Activated CD8-positive, alpha-beta memory T cell treated with anti-CD3 and anti-CD28 coated beads for 48 hours (primary cell): Measurements from ENCODE around the gene NHERF2.
"Not testable (repeated sequence)": the region's sequence is repeated elsewhere in the genome, so short reads cannot be mapped to it uniquely, and the experiment has no call there.

ENCODE experiments used
- DNase-seq, 3 experiments: peaks; one replicate each; pipeline ENCODE4 v3.0.0-alpha.2; 2020; ENCODE audit warnings: low read depth in 2 of 3, low spot score in 2 of 3

The NHERF2 gene

DNA sequence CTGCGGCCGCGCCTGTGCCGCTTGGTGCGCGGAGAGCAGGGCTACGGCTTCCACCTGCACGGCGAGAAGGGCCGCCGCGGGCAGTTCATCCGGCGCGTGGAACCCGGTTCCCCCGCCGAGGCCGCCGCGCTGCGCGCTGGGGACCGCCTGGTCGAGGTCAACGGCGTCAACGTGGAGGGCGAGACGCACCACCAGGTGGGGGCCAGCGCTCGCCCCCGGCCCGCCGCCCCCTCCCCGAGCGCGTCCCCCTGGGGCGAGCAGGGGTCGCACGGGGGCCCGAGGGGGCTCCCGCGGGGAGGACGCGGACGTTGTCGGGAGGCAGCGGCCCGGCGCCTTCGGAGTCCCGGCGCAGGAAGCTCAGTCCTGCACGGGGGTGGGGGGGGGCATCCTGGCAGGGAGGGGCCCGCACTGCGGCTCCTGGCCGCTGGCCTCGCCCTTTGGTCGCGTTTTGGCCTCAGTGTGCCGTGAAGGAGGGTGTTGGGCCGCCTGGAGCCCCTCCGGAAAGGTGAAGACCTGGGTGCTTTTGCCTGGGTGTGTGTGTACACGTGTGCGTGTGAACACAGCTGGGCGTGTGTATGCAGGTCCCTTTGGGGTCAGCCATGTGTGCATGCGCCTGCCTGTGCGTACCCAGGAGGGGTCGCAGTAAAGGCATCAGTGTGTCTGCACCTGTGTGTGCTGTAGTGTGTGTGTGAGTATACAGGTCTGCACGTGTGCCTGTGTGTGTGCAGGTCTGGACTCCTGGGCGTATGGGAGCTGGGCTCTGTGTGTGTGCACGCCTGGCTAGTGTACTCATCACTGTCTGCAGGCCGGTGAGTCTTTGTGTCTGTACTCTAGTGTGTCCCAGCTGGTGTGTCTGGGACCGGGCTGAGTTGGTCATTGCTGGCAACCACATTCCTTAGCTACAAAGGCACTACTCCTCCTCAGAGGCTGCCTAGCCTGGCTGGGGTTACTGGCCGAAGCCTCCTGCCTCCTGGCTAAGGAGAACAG lies 615 bp downstream of the NHERF2 start:
- no peak for DNase-seq

DNA sequence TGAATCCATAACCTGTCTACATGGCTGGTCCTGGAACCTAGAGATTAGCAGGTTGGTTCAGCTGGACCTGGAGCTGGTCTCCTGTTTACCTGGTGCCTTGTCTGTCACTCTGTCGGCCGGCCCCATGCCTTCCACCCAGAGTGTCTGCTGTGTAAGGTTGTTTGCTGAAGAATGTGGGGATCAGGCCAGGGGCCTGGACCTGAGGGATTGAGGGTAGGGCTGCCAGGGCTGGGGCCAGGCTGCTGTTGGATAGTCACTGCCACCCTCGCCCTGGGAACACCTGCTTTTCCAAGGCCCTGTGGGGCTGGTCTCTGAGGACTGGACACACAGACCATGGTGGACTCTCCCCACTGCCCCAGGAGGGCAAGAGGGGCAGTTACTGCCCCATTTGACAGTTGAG lies 1.4 kb downstream of the NHERF2 start:
- DNase-seq, result no peak

DNA sequence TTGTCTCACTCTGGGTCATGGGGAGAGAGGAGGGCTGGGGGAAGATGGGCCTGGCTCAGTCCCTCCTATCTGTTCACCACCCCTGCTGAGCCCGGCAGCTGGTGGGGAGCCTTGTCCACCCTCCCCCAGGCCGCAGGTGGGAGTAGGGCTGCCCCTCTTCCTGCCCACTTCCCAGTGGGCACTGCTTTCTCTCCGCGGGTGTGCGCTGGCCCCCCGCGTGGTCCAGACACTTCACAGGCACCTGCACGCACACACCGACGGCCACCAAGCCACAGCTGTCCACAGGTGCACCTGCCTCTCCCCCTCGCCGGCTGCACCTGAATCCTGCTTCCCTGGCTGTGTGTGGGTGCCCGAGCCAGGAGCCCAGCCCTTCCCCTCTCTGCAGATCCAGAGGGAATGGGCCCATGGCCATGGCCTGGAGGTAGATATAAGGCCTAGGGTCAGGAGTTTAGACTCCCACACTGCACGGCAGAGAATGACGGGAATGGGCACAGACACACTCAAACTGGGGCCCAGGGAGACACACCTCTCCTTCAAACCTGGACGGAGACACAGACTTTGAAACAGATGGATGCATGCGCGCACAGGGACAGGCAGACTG lies 2.0 kb downstream of the NHERF2 start:
- DNase-seq, result no peak

DNA sequence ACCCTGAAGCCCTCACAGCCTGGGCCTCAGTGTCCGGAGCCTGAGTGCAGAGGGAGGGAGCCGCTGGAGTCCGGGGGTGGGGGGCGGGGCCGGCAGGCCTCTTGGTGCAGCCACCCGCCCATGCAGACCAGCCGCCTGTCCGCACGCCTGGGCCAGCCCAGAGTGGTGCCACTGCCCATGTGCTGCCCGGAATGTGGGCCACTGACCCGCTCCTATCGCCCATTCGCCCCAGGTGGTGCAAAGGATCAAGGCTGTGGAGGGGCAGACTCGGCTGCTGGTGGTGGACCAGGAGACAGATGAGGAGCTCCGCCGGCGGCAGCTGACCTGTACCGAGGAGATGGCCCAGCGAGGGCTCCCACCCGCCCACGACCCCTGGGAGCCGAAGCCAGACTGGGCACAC lies 2.6 kb downstream of the NHERF2 start:
- no peak for DNase-seq

DNA sequence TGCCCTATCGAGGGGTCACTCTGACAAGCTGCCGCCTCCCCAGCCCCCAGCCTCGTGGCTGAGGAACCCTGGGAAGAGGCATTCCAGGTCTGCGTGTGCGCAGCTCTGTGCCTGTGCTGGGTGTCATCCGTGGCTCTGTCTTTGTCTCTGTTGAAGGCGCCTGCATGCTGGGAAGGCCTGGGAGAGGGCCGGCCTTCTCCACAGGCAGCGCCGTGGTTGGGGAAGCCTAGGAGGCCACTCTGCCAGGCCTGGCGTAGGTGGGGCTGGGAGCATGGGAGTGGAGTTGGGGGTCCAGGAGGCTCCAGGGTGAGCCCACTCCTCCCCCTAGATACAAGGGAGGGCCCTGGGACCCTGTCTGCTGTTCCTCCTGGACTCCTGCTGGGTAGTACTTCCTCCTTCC lies 3.3 kb downstream of the NHERF2 start:
- no peak for DNase-seq

DNA sequence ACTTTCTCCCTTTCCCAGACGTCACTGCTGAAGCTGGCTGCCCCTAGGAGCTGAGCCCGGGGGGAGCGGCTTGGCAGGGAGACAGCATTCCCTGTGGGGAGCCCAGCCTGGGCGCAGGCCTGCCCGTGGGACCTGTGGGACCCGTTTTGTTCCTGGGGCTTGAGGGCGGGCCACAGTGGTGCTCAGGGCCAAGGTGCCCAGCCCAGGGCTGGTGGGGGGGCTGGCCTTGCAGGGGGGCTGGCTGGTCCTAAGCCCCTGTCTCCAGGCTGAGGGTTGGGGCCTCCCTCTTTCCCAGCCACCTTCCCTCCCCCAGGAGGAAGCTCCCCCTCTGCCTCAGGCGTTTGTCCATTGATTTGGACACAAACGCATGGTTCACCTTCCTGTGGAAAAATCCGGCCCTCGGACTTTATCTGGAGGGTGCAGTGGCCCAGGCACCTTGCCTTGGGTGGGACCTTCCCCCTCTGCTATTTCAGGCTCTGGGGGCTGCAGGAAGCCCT lies 4.4 kb downstream of the NHERF2 start:
- no peak for DNase-seq

DNA sequence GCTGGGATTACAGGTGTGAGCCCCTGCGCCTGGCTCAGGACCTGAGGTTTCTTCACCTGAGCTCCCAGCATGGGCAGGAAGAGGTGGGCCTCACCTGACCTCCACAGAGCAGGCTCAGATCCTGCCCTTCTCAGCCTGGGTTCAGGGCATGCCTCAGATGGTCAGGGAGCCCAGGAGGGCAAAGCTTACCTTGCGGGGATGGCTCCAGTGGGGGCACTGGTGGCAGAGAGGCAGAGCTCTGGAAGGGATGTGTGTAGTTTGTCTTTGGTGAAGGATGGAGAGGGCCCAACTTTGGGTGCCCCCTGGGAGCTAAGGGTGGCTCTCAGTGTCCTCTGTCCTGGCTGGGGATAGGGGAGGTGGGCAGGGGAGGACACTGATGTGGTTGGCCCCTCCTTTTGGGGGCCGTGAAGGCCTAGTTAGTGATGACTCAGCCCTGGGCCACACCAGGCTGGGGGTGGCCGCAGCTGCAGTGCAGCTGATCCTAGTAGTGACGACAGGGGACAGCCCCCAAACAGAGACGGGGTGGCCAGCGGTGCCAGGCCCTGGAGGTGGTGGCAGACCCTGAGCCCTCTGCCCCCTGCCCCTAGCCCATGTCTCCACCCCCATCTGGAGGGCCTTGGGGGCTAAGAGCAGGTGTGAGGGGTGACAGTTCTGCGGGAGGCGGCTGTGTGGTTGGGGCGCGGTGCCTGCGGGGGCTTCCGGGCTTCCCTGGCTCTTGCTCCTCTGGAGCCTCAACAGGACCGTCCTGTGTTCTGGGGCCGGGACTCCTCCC lies 5.8 kb downstream of the NHERF2 start:
- no peak for DNase-seq

DNA sequence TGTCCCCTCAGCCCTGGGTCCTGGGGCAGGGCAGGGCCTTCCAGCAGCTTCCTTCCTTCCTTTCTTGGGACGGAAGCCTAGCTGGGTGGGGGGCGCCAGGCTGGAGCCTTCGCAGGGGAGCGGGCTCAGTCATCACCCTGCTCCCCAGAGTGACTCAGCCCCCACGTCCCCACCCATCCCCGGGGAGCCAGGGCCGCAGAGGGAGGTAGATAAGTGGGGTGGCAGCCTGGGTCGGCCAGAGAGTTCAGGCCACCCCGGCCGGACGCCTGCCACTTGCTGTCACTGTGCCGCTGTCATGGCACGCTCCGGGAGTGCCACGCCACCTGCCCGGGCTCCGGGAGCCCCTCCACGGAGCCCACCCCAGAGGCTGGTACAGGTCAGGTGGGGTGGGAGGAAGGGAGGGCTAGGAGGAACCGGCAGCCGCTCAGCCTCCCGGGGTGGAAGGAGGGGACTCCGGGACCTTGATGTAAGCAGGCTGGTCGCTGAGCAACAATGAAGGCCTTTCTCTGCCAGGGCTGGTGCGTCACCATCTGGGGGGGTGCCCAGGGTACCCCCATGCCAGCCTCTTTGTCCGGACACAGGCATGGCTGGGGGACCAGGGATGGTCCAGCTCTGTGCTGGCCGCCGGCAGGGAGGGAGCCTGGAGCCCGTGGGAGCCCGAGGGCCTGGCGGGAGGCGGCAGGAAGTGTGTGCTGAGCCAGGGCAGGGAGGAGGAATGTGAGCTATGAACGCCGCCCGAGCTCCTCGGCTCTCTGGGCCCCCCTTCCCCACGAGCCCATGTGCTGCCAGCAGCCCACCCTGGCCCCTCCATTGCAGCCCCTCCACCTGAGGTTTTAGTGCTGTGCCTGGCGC lies 6.6 kb downstream of the NHERF2 start:
- no peak for DNase-seq

DNA sequence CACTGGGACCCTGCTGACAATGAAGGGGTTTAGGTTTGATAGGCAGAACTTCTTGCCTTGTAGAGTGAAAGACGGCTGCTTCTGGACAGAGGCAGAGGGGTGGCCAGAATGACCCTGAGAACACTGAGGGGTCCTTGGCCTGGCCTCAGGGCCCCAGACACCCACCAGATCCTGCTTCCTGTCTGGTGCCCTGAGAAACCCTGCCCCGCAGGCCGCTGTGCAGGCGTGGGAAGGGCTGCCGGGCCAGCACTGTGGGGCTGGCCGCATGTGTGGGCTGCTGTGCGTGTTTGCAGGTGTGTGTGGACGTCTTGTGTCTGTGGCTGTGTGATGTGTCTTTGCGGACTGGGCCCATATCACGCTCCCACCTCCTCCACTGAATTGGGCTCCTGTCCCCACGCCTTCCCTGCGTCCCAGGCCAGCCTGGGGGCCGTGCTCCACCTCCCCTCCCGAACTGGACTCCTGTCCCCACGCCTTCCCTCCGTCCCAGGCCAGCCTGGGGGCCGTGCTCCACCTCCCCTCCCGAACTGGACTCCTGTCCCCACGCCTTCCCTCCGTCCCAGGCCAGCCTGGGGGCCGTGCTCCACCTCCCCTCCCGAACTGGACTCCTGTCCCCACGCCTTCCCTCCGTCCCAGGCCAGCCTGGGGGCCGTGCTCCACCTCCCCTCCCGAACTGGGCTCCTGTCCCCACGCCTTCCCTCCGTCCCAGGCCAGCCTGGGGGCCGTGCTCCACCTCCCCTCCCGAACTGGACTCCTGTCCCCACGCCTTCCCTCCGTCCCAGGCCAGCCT lies 7.4 kb downstream of the NHERF2 start:
- DNase-seq, result not testable (repeated sequence)

DNA sequence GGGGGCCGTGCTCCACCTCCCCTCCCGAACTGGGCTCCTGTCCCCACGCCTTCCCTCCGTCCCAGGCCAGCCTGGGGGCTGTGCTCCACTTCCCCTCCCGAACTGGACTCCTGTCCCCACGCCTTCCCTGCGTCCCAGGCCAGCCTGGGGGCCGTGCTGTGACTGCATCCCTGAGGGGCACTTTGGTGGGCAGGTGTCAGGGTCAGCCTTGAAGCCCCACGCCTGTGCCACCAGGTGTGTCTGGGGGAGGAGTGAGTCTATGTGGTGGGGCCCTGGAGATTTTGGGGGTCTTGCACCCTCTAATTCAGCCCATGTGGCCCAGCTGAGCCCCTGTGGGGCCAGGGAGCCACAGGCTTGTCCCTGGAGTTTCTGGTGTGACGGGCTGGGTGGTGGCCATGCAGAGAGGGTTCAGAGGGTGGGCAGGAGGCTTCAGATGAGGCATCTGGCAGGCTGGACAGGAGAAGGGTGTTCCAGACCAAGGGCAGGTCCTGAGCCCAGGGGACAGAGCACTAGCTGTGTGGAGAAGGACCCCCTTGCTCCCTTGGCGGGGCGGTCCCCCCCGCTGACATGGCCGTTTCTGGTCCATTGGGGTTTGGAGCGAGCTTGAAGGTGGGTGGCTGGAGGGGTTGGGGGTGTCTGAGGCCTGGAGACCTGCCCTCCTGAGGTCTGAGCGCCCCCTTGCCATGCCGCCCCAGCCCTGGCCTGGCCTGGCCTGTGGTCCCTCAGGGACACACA lies 8.2 kb downstream of the NHERF2 start:
- DNase-seq, result no peak

DNA sequence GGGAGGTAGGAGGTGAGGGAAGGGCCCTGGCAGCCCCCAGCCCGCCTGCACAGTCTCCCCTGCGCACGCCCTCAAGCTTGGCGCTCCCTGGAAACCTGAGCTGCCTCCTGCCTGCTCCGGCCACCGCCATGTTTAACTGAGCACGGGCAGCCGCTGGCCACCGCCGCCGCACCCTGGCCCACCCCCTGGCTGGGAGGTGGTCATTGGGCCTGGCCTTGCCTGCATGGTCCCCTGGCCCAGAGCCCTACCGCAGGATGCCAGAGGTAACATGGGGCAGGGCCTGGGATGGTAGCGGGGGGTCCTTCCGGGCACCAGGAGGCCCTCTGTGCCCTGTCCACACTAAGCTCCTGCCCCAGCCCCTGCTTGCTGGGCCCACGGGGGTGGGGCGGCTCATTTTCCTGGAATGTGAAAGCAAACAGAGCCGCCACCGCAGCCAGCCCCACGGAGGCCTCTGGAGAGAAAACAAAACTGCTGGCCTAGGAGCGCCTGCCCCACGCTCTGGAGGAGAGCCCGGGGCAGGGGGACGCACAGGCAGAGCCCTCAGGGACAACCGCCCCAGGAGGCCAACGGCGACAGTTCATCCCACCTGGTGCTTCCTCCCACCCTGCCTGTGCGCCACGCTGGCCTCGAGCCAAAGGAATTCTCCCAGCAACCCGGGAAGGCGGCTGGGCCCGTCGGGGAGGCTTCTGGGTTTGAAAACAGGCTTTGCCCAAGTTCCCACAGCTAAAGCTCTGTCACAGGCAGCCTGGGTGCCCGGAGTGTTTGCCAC lies 8.9 kb downstream of the NHERF2 start:
- no peak for DNase-seq

DNA sequence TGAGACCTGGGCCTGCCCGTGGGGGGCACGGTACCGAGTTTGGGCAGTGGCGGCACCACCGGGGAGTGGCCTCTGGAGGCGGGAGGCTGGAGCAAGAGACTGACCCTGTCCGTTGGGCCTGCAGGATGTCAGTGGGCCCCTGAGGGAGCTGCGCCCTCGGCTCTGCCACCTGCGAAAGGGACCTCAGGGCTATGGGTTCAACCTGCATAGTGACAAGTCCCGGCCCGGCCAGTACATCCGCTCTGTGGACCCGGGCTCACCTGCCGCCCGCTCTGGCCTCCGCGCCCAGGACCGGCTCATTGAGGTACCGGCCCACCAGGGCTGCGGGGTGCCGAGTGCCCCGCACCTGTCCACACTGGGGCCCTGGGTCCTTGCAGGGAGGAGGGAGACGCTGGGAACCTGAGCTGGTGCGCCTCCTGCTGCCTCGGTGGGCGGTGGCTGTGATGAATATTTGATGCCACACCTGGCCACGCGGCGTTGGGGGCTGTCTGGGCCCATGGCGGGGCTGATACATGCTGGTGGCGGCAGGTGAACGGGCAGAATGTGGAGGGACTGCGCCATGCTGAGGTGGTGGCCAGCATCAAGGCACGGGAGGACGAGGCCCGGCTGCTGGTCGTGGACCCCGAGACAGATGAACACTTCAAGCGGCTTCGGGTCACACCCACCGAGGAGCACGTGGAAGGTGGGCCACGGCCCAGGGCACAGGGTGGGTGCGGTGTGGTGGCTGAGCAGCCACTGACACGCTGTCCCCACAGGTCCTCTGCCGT lies 9.7 kb downstream of the NHERF2 start:
- DNase-seq, result no peak

DNA sequence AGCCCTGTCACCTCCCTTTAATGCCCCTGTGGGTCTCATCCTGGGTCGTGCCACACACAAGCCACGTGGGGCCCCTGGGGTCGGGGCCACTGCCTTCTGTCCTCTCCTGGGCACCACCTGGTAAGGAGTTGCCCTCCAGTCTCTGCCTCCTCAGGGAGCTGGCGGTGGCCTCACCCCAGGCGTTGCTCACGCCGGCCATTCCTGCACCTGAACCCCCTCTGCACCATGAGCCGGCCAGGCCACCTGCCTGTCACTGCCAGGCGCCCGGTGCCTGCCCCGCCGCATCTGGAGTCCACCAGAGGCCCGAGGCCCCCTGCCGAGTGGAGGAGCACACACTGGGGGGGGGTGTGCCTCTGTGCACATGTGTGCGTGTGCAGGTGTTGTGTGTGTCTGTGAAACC lies 10.4 kb downstream of the NHERF2 start:
- DNase-seq, result no peak

DNA sequence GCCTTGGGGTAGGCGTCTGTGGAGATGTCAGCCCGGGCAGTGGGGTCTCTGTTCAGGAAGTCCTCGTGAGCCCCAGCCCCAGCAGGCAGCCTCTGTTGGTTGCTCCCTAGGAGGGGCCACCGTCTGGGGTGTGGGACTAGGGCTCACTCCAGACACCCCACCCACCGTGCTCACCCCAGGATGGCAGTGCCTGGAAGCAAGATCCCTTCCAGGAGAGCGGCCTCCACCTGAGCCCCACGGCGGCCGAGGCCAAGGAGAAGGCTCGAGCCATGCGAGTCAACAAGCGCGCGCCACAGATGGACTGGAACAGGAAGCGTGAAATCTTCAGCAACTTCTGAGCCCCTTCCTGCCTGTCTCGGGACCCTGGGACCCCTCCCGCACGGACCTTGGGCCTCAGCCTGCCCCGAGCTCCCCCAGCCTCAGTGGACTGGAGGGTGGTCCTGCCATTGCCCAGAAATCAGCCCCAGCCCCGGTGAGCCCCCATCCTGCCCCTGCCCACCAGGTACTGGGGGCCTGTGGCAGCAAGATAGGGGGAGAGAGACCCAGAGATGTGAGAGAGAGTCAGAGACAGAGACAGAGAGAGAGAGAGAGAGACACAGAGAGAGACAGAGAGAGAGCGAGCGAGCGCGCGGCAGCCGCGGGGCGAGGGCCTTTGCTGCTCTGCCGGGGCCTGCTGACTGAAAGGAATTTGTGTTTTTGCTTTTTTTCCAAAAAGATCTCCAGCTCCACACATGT lies 11.1 kb downstream of the NHERF2 start:
- DNase-seq, result no peak

DNA sequence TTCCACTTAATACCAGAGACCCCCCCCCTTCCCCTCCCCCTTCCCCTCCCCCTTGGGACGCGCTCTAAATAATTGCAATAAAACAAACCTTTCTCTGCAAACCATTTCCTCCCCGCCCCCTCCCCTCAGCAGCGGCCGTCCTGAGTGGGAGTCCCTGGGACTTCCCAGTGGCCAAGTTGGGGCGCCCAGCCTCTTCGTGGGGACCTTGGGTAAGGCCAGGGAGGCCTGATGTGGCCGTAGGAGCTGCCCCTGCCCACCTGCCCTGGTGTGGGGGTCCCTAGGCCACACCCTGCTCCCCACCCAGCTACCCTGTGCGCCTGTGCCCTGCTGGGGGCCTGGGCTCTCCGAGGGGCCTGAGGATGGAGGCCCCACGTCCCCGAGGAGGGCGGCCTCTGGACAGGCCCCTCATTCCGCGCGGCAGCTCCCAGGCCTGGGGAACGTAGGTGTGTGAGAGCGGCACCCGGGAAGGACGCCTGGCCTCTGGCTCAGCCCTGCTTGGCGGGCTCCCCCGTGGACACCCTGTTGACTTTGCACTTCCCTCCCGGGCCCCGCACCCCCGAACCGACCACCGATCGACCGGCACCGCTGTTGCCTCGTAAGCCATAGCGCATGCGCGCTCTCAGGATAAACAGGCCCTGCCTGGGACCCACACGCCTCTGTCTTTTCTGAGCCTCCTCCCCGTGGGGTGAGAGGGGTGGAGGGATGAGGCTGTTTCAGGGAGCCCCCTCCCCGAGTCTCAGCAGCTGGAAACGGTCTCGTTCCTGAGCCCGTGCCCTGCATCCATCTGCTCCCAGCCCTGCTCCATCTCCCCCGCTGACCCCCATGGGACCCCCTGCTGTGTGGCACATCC lies 11.9 kb downstream of the NHERF2 start:
- no peak for DNase-seq
